GM18858 (cell line): ENCODE results near the gene NGEF.

Experiments
- ATAC-seq: cut with Tn5 transposase; IDR thresholded peaks from one replicate; pipeline ENCODE4 v1.9.1; 2021; ENCODE audit not compliant: unreplicated experiment

The NGEF gene

GRCh38 chr2:232973796-232974195 is 39.3 kb downstream of the NGEF start:
- no peak for ATAC-seq

GRCh38 chr2:232973011-232973735 is 39.9 kb downstream of the NGEF start:
- no peak for ATAC-seq

GRCh38 chr2:232971744-232972143 is 41.3 kb downstream of the NGEF start:
- ATAC-seq = no peak

GRCh38 chr2:232970051-232970450 is 43.0 kb downstream of the NGEF start:
- no peak for ATAC-seq

- no peak for ATAC-seq
Measured at GRCh38 chr2:232967474-232967873, 45.6 kb downstream of the NGEF start.

- ATAC-seq = no peak
Measured at GRCh38 chr2:232966122-232966521, 46.9 kb downstream of the NGEF start.

GRCh38 chr2:232963913-232964312 is 49.1 kb downstream of the NGEF start:
- ATAC-seq = no peak

- ATAC-seq = no peak
Measured at GRCh38 chr2:232960862-232961261, 52.2 kb downstream of the NGEF start.

- ATAC-seq = no peak
Measured at GRCh38 chr2:232959139-232959538, 53.9 kb downstream of the NGEF start.

GRCh38 chr2:232957657-232958090 is 55.4 kb downstream of the NGEF start:
- no peak for ATAC-seq

GRCh38 chr2:232955856-232956255 is 57.2 kb downstream of the NGEF start:
- no peak for ATAC-seq

GRCh38 chr2:232954691-232955090 is 58.4 kb downstream of the NGEF start:
- no peak for ATAC-seq

GRCh38 chr2:232951891-232952290 is 61.2 kb downstream of the NGEF start:
- ATAC-seq = no peak

- no peak for ATAC-seq
Measured at GRCh38 chr2:232951181-232951580, 61.9 kb downstream of the NGEF start.

GRCh38 chr2:232950751-232951150 is 62.3 kb downstream of the NGEF start:
- ATAC-seq = no peak

- no peak for ATAC-seq
Measured at GRCh38 chr2:232949016-232949415, 64.0 kb downstream of the NGEF start.

- no peak for ATAC-seq
Measured at GRCh38 chr2:232942831-232943230, 70.2 kb downstream of the NGEF start.

GRCh38 chr2:232941912-232942594 is 71.0 kb downstream of the NGEF start:
- ATAC-seq = no peak

- no peak for ATAC-seq
Measured at GRCh38 chr2:232941400-232941799, 71.7 kb downstream of the NGEF start.

GRCh38 chr2:232940724-232941123 is 72.3 kb downstream of the NGEF start:
- ATAC-seq = no peak

- no peak for ATAC-seq
Measured at GRCh38 chr2:232937278-232937906, 75.7 kb downstream of the NGEF start.

- no peak for ATAC-seq
Measured at GRCh38 chr2:232931636-232932035, 81.4 kb downstream of the NGEF start.
